ENCODE measurements around the gene LRMDA.
A peak's percentile ranks its signal among the peaks of the same experiment; 100 is the strongest.
"Not testable (repeated sequence)": the region's sequence is repeated elsewhere in the genome, so short reads cannot be mapped to it uniquely, and the experiment has no call there.

The LRMDA gene

GRCh38 chr10:76497666-76498065 lies 1066.2 kb downstream of the LRMDA start:
- no peak for DNase-seq

GRCh38 chr10:76504823-76505222 lies 1073.4 kb downstream of the LRMDA start:
- DNase-seq: no peak

DNA sequence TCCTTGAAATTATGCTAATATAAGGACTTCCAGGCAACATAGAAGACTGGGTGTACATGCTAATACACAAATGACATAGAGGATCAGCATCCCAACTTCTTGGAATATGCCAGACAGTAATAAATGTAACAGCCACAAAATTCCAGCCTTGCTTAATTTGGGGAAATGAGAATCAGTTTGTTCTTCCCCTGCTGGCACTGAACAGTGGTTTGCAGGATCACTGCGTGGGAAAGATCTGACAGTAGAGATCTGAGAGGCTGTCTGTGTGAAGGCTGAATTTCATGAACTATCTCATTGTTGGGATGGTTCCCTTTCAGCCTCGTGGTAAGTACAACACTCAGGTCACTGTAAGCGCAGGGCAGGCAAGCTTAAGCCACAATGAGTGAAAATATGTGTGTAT lies 1078.0 kb downstream of the LRMDA start:
- DNase-seq: no peak

GRCh38 chr10:76514321-76514720 lies 1082.9 kb downstream of the LRMDA start:
- no peak for DNase-seq

GRCh38 chr10:76514869-76515268 lies 1083.4 kb downstream of the LRMDA start:
- DNase-seq: no peak

- DNase-seq: no peak
Measured at GRCh38 chr10:76522547-76522946, 1091.1 kb downstream of the LRMDA start.

- DNase-seq: no peak
Measured at GRCh38 chr10:76523246-76523645, 1091.8 kb downstream of the LRMDA start.

DNA sequence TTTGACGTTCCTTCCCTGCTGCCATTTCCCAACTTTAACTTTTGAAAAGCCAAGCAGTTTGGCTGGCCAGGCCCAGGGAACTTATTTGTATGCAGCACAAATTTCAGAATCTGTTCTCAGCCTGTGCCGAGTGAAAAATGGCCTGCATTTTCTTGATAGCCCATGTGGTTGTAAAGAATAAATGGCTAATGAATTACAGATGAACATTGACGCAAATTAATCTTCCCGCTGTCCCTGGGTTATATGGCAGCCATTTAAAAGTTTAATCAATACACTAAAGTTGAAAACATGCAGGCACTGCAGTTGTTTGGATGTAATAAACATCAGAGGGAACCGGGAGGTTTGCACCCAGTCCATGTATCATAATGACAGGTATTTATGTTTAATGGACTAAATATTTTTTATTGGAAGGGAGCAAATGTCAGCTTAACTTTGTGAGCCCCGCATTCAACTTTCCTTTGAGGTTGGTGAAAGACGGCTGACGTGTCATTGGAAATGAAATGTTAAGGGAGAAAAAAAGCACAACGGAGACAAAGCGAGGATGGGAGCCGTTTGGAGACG lies 1092.4 kb downstream of the LRMDA start:
- DNase-seq: no peak

DNA sequence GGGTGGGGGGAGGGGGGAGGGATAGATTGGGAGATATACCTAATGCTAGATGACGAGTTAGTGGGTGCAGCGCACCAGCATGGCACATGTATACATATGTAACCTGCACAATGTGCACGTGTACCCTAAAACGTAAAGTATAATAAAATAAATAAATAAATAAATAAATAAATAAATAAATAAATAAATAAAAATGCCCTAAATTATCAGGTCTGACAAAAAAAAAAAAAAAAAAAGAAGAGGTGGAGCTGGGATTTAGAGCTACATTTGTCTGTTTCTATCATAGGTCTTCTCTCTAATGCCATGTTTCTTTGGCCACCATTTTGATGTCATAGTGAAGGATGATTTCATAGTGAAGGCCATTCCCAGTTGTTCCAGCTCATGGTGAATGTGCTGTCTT lies 1095.4 kb downstream of the LRMDA start:
- not testable (repeated sequence) for DNase-seq

DNA sequence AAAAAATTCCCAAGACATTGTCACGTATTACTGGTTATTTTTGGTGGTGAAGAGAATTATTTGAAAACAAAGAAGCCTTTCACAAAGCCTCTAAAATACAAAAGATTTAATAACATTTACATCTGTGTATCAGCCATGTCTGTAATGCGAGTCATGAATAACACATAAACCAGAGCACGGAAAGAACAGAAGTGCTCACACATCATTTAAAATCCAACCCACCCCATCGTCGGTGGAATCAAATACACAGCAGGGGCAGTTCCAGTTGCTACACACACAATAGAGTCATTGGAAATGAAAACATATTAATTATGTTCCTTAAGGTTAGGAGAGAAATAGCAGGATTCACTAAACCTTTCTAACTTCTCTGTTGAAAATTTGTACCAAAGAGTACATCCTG lies 1108.9 kb downstream of the LRMDA start:
- DNase-seq: no peak

GRCh38 chr10:76540786-76541185 lies 1109.4 kb downstream of the LRMDA start:
- no peak for DNase-seq

GRCh38 chr10:76541852-76542251 lies 1110.4 kb downstream of the LRMDA start:
- DNase-seq: no peak

DNA sequence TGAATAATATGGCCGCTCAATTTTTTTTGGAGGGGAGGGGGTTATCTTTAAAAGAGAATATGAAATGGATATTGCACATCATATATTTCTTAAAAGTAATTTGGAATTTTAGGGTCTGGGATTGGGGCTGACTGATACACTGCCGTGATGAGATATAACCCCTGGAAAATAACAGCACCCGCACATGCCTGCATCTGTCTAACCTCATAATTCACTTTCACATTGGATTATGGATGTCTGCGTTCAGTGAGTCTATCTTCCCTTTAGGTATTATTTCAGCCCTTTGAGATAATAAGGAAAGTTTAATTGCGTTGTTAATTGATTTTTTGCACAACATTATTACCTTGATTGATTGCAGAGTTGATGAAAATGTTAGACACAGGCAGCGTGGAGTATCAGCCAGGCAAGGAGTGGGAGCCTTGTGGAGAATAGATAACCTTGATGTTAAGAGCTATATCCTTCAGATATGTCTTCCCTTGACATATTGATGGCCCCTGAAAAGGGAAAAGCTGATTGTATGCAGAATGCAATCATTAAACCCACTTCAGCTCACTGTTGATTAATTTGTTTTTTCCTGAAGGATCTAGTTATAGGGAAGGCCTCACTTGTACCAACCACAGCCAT lies 1111.0 kb downstream of the LRMDA start:
- no peak for DNase-seq

DNA sequence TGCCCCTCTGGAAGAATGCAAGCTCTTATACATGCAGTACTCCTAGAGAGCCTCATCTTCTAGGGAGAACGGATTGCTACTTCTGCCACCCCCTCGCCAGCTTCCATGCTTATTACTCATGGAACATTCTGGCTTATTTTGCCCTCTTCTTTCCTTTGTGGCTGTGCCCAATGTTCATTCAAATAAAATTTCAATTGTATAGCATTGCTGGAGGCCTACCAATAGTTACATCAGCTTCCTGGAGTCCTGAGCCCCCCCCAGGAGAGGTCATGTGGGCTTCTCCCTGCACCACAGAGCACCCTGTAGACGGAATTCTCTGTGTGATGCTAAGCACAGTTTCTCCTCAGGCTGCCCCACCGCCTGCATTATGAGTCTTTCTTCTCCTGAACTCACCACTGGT lies 1112.2 kb downstream of the LRMDA start:
- no peak for DNase-seq

GRCh38 chr10:76544789-76545188 lies 1113.4 kb downstream of the LRMDA start:
- no peak for DNase-seq

DNA sequence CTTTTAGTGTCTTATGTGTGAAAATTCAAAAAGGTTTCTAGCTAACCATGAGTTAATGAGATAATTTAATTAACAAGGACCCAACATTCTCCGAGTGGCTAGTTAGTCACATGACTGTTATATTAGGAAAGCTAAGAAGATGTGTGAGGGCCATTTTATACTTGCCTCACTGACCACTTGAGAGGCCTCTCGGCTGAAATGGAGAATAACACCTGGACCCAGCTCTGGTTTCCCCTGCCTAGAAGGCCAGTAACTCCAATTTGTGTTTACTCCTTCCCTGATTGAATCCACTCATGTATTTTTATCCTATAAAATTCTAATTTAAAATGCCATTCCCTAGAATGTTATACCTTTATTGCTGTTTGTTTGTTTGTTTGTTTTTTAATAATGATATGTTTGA lies 1115.0 kb downstream of the LRMDA start:
- no peak for DNase-seq

DNA sequence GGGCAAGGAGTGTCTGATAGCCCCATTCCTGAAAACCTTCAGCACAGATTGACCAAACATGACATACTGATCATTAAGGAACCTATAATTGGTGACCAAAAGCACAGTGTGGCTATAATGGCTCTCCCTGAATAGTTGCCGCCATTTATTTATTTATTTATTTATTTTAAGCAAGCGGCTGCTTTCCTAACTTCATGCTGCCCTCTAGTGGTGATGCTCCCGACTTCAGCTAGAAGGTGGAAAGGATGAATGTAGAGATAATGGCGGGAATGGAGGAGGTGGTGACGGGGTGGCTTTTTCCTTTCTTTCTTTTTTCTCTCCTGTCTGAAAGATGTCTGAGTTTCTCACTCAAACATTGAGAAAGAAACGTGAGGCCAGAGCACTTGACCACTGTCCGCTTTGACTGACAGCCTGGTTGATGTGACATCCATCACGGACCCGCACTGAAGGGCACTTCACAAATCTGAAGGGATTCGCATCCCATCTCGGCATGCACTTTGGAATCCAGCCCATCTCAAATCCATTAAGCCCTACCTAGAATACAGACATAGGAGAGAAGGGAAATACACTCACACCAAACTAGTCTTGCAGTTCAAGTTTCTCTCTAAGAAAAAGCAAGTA lies 1116.0 kb downstream of the LRMDA start:
- DNase-seq: peak; percentile 91

DNA sequence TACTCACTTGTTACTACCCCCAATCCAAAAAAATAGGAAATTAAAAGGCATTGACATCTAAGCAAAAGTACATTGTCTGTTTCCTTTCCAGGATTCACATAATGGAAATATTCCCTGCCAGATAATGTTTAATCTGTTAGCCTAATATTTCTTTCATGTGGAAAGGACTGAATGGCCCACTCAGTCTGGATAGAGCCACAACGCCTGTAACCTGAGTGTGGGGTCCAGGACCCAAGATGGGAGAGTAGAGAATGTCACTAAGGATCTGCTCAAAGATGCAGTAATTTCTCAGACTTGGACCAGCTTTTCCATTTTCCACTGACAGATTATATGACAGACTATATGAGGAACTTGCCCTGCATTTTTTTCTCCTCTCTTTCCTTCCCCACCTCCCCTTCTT lies 1117.3 kb downstream of the LRMDA start:
- no peak for DNase-seq

- no peak for DNase-seq
Measured at GRCh38 chr10:76549171-76549570, 1117.7 kb downstream of the LRMDA start.

GRCh38 chr10:76550806-76551205 lies 1119.4 kb downstream of the LRMDA start:
- no peak for DNase-seq

GRCh38 chr10:76552091-76552873 lies 1120.9 kb downstream of the LRMDA start:
- no peak for DNase-seq

DNA sequence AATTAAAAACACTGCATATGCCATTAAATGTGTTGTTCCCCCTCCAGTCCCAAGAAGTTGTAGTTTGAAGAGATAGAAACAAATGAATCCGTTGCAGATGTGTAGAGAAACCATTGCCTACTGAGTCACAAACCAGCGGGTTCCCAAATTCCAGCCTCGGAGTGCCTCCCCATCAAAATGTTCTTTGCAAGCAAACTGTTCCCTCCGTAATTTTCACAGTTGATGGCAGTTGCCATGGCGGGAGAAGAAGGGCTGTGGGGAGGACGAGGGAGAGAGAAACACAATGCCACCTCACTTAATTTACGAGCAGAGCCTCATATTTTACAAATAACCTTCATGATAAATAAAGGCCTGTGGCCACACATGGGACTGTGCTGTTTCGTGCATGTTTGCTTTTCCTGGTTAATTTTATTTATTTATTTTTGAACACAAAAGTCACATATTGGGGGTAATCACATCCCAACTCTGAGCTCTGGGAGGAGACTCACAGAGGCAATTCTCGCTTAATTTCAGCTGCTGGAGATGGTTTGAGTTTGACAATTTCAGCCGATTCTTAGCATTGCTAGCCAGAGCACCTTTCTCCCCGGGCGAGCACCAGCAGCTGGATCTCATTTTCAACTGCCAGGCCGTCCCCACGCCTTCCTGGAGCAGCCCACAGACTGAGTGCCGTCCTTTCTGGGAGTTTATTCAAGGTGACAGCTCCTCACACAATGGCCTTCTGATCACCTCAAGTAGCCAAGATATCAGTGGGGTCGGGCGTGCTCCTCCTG lies 1122.0 kb downstream of the LRMDA start:
- no peak for DNase-seq

GRCh38 chr10:76554033-76554408 lies 1122.6 kb downstream of the LRMDA start:
- DNase-seq: no peak
